HG03135 (cell line): ENCODE data around the gene MARCHF11.

ENCODE experiments used
- ATAC-seq: cut with Tn5 transposase; IDR thresholded peaks from one replicate; pipeline ENCODE4 v1.9.1; 2021; ENCODE audit warnings: mild to moderate bottlenecking, moderate library complexity; ENCODE audit not compliant: unreplicated experiment

Gene MARCHF11

GRCh38 chr5:16064135-16064893 lies 115.3 kb downstream of the MARCHF11 start:
- no peak for ATAC-seq

- ATAC-seq = no peak
These were observed 118.4 kb downstream of the MARCHF11 start for GRCh38 chr5:16061163-16061562.

GRCh38 chr5:16057277-16057676 lies 122.3 kb downstream of the MARCHF11 start:
- ATAC-seq = no peak

- no peak for ATAC-seq
These were observed 128.3 kb downstream of the MARCHF11 start for GRCh38 chr5:16051246-16051755.

- no peak for ATAC-seq
These were observed 129.2 kb downstream of the MARCHF11 start for GRCh38 chr5:16050414-16050813.

GRCh38 chr5:16049761-16050160 lies 129.8 kb downstream of the MARCHF11 start:
- ATAC-seq = no peak

GRCh38 chr5:16048132-16048531 lies 131.5 kb downstream of the MARCHF11 start:
- ATAC-seq = no peak

- no peak for ATAC-seq
These were observed 136.1 kb downstream of the MARCHF11 start for GRCh38 chr5:16043349-16043965.

GRCh38 chr5:16037121-16037845 lies 142.3 kb downstream of the MARCHF11 start:
- ATAC-seq = no peak

GRCh38 chr5:16034319-16035001 lies 145.1 kb downstream of the MARCHF11 start:
- ATAC-seq = no peak

GRCh38 chr5:16033187-16033925 lies 146.2 kb downstream of the MARCHF11 start:
- ATAC-seq = no peak

GRCh38 chr5:16028708-16029107 lies 150.9 kb downstream of the MARCHF11 start:
- no peak for ATAC-seq

GRCh38 chr5:16025681-16026080 lies 153.9 kb downstream of the MARCHF11 start:
- no peak for ATAC-seq

GRCh38 chr5:16018970-16019369 lies 160.6 kb downstream of the MARCHF11 start:
- no peak for ATAC-seq

GRCh38 chr5:16017720-16018119 lies 161.9 kb downstream of the MARCHF11 start:
- no peak for ATAC-seq
